Sigmoid colon (tissue), 7 donors: ENCODE measurements around the gene CCNY. TPM values are rescaled to one million over a fixed set of nuclear protein-coding genes. Genes with fewer than 3 reads are reported as not detected.
"Not testable (repeated sequence)": the region's sequence is repeated elsewhere in the genome, so short reads cannot be mapped to it uniquely, and the experiment has no call there.

Experiments used
- DNase-seq: peaks from one replicate; pipeline ENCODE4 v3.0.0-alpha.2; 2019
- H3K27ac ChIP-seq, 4 donors: fragments of 200-600 bp; sonication (generic); one replicate each; pipeline ENCODE4 v1.5.1; 2016 to 2019; ENCODE audit warnings: mild to moderate bottlenecking in 1 of 4
- H3K27me3 ChIP-seq, 3 donors: fragments of 200-600 bp; sonication (generic); one replicate each; pipeline ENCODE4 v1.5.1; 2019; ENCODE audit warnings: mild to moderate bottlenecking in 1 of 3
- H3K36me3 ChIP-seq, 4 donors: fragments of 200-600 bp; sonication (generic); one replicate each; pipeline ENCODE4 v1.5.1; 2016 to 2019
- H3K4me1 ChIP-seq, 4 donors: fragments of 200-600 bp; sonication (generic); one replicate each; pipeline ENCODE4 v1.5.1; 2017 to 2019
- H3K4me3 ChIP-seq, 4 donors: fragments of 200-600 bp; sonication (generic); one replicate each; pipeline ENCODE4 v1.5.1; 2017 to 2019; ENCODE audit warnings: mild to moderate bottlenecking in 2 of 4, moderate library complexity in 1 of 4
- H3K9me3 ChIP-seq, 4 donors: fragments of 200-600 bp in 3 of 4; sonication (generic) in 3 of 4; one replicate each; pipeline versions ENCODE4 v1.5.1 to v1.6.1; 2013 to 2019
- EP300 ChIP-seq, 4 donors: sonication (generic); formaldehyde crosslinking; IDR thresholded peaks; one replicate each; pipeline ENCODE4 v1.6.1; 2017; ENCODE audit warnings: antibody characterized with exemption in 4 of 4
- POLR2A ChIP-seq, 2 donors: fragments of 450-650 bp; IDR thresholded peaks; one replicate each; pipeline ENCODE4 v1.6.1; 2016; ENCODE audit warnings: antibody characterized with exemption in 2 of 2, mild to moderate bottlenecking in 2 of 2, moderate library complexity in 2 of 2
- POLR2AphosphoS5 ChIP-seq, 4 donors: sonication (generic); formaldehyde crosslinking; IDR thresholded peaks; one replicate each; pipeline ENCODE4 v1.6.1; 2017; ENCODE audit warnings: antibody characterized with exemption in 4 of 4
- WGBS, 2 donors: extraction: QIAGEN DNeasy Blood & Tissue Kit; methylation state at CpG; one replicate each; pipeline ENCODE4 v1.1.7; 2013; 5-methylcytosine and 5-hydroxymethylcytosine counted together
- intact Hi-C: fragments of 100-400 bp; cut with DNase I; formaldehyde crosslinking; loops from one replicate; pipeline ENCODE4 v1.15.1; 2023
- polyA plus RNA-seq, 3 donors: library from polyadenylated mRNA; stranded (reverse); fragments of 200-250 nt; gene quantifications; one replicate each; pipeline ENCODE4 v1.2.3, GENCODE V29; 2013
- total RNA-seq, 4 donors: library from RNA; depleted of rRNA; stranded (reverse); fragments of >200 nt; gene quantifications; one replicate each; pipeline ENCODE4 v1.1.0, GENCODE V29; 2016
- TF ChIP-seq, protein P1 (sequence below), 4 experiments: fragments of 450-650 bp in 3 of 4; fragments of 200-600 bp in 1 of 4; IDR thresholded peaks; one replicate each; pipeline ENCODE4 v1.5.1; 2016 to 2019; ENCODE audit warnings: antibody characterized with exemption in 4 of 4, mild to moderate bottlenecking in 3 of 4, moderate library complexity in 2 of 4
- donor health status: healthy with polysubstance abuse.
- donor health status: Bipolar disorder and iron deficiency.
- donor health status: healthy.

CCNY gene
- total and polyA plus RNA-seq, 7 donors: 24.0 to 45.7 (median 35.7) TPM

DNA sequence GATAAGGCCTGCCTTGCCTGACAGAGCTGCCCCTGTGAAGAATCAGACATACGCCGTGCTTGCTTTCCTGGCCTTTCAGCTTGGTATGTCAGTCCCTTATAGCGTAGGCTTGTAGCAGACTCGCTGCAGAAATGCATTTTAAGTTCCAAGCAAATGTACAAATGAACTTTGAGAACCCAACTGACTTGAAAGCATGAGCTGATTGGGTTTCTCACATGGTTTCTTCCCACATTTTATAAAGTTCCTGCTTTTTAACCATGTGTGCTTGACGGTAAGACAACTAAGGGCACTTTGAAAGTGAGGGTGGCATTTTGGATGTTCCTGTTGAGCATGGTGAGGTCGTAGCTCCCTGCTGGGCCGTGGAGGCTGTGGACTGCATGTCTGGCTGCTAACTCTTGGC, 62.6 kb downstream of the CCNY start:
- no peaks in the 10 kb centered on the region for H3K9me3 ChIP-seq
- peaks cover 0 to 78% (median 61%) of the 10 kb centered on the region in 4 donors for H3K4me1 ChIP-seq
- TF ChIP-seq, protein P1, sequence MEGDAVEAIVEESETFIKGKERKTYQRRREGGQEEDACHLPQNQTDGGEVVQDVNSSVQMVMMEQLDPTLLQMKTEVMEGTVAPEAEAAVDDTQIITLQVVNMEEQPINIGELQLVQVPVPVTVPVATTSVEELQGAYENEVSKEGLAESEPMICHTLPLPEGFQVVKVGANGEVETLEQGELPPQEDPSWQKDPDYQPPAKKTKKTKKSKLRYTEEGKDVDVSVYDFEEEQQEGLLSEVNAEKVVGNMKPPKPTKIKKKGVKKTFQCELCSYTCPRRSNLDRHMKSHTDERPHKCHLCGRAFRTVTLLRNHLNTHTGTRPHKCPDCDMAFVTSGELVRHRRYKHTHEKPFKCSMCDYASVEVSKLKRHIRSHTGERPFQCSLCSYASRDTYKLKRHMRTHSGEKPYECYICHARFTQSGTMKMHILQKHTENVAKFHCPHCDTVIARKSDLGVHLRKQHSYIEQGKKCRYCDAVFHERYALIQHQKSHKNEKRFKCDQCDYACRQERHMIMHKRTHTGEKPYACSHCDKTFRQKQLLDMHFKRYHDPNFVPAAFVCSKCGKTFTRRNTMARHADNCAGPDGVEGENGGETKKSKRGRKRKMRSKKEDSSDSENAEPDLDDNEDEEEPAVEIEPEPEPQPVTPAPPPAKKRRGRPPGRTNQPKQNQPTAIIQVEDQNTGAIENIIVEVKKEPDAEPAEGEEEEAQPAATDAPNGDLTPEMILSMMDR (IDR thresholded peaks at IDR 0.05): no peak
- TF ChIP-seq EP300 (IDR thresholded peaks at IDR 0.05): no peak
- no peak for TF ChIP-seq POLR2AphosphoS5 (IDR thresholded peaks at IDR 0.05)
- TF ChIP-seq POLR2A (IDR thresholded peaks at IDR 0.05): no peak
- WGBS, 2 donors: 92 to 95% methylated on average over 7 of the region's 7 CpGs
- DNase-seq: no peak
- no peaks in the 10 kb centered on the region for H3K36me3 ChIP-seq
- no peak overlapping the region for H3K27ac ChIP-seq
- H3K27me3 ChIP-seq: no peaks in the 10 kb centered on the region
- H3K4me3 ChIP-seq: no peak overlapping the region
- intact Hi-C loops: no loop called here

DNA sequence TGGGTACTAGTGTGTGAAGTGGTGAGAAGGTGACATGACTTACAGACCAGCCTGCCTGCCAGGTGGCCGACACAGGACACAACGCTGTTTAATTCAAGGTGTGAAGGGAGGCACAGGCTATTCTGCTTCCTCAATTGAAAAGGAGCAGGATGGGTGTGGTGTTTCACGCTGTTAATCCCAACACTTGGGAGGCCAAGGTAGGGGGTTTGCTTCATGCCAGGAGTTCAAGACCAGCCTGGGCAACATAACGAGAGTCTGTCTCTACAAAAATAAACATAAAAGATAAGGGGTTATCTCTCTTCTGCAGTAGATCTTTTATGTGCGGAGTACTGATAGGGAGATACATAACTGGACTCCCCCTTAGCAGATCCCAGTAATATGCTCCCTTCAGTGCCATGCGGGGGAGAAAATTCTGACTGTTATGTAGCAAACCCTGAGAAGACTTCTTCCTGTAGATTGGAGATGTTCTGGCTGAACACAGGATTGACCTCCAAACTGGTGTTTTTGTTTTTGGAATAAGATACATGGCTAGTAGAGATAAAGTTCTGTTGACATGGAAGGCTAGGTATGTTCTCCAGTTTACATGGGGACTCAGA, 63.2 kb downstream of the CCNY start:
- H3K4me1 ChIP-seq: peaks cover 0 to 77% (median 58%) of the 10 kb centered on the region in 4 donors
- intact Hi-C loops: no loop called here
- DNase-seq: no peak
- no peaks in the 10 kb centered on the region for H3K36me3 ChIP-seq
- 80 to 82% methylated on average over 6 of the region's 6 CpGs for WGBS, 2 donors
- H3K27ac ChIP-seq: peak overlapping the region in 1 of 4 donors; percentile 41
- no peaks in the 10 kb centered on the region for H3K27me3 ChIP-seq
- TF ChIP-seq POLR2A (IDR thresholded peaks at IDR 0.05) (no peak), POLR2AphosphoS5 (IDR thresholded peaks at IDR 0.05) (no peak), EP300 (IDR thresholded peaks at IDR 0.05) (no peak)
- TF ChIP-seq, protein P1 (IDR thresholded peaks at IDR 0.05): no peak
- H3K4me3 ChIP-seq: no peak overlapping the region
- no peaks in the 10 kb centered on the region for H3K9me3 ChIP-seq

DNA sequence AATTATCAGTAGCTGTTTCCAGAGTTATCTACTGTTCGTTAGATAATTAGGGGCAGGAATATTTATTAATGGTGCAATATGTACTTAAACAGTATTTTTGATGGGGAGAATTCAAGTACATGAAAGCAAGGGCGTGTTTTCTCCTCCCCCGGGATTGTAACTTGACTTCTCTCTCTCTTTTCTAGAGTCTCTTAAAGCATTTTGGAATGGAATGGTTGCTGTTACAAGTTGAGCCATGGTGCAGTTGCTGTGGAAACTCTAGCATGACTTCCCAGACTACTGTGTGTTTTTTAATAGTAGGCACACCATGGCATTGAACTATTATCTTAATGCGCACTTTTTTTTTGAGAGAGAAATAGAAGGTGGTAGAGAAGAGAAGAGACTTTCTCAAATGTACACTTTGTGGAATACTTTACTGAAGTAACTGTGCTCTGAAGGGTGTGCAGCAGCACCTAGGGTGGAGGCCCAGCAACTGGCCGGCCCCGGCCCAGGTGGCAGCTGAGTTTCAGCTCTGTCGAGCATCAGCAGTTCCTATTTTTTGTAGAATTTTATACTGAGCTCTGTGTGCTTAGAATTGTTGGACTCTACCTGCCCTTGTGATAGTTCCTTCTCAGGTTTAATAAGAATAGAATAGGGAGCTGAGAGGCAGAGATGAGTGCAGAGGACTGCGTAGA, 64.4 kb downstream of the CCNY start:
- Histone ChIP-seq H3K36me3 (no peaks in the 10 kb centered on the region), H3K4me3 (no peak overlapping the region), H3K27me3 (no peaks in the 10 kb centered on the region), H3K4me1 (peaks cover 0 to 65% (median 51%) of the 10 kb centered on the region in 4 donors), H3K9me3 (no peaks in the 10 kb centered on the region), H3K27ac (peak overlapping the region in 2 of 4 donors; percentile 24 to 41)
- 80 to 95% methylated on average over 8 of the region's 8 CpGs for WGBS, 2 donors
- intact Hi-C loops: no loop called here
- no peak for DNase-seq
- TF ChIP-seq, protein P1 (IDR thresholded peaks at IDR 0.05): no peak
- TF ChIP-seq EP300 (IDR thresholded peaks at IDR 0.05) (no peak), POLR2AphosphoS5 (IDR thresholded peaks at IDR 0.05) (no peak), POLR2A (IDR thresholded peaks at IDR 0.05) (no peak)

DNA sequence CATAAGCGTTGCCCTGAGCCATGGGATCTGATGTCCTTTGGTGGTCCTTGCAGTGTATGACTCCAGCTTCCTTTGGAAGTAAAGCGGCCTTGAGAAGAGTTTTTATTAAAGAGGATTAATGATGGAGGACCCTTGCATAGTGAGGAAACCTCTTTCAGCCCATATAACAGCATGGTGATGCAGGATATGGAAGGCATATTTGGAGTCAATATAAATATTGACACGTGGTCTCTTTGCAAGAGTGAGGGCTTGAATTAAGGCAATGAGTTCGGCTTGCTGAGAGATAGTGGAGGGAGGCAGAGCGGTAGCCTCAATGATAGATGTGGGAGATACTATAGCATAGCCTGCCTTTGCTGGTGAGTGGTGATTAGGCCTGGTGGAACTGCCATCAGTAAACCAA, 67.2 kb downstream of the CCNY start:
- H3K9me3 ChIP-seq, H3K36me3 ChIP-seq, H3K27me3 ChIP-seq, H3K4me3 ChIP-seq, intact Hi-C loops, H3K27ac ChIP-seq: not testable (repeated sequence)
- H3K4me1 ChIP-seq: peaks cover 0 to 44% (median 31%) of the 10 kb centered on the region in 4 donors
- WGBS, 2 donors: 95 to 98% methylated on average over 5 of the region's 5 CpGs
- DNase-seq: peak; percentile 12

DNA sequence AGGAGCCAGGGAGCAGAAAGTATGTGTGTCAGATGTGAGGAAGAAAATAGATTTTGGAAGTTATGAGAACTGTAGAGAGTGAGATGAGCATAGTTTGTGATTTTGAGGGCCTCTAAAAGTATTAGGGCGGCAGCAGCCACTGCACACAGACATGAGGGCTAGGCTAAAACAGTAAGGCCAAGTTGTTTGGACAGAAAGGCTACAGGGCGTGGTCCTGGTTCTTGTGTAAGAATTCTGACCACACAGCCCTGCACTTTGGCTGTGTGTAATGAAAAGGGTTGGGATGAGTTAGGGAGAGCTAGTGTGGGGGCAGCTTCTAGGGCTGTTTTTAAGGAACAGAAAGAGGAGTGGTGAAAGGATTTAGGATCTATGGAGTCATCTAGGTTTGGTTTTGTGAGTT, 67.8 kb downstream of the CCNY start:
- Histone ChIP-seq H3K4me1 (peaks cover 0 to 44% (median 35%) of the 10 kb centered on the region in 4 donors), H3K27ac (peak overlapping the region in 1 of 4 donors; percentile 10)
- DNase-seq: peak; percentile 71
- H3K9me3 ChIP-seq, H3K36me3 ChIP-seq, H3K4me3 ChIP-seq, H3K27me3 ChIP-seq, intact Hi-C loops: not testable (repeated sequence)
- 83% methylated on average over 2 of the region's 2 CpGs for WGBS, 2 donors

DNA sequence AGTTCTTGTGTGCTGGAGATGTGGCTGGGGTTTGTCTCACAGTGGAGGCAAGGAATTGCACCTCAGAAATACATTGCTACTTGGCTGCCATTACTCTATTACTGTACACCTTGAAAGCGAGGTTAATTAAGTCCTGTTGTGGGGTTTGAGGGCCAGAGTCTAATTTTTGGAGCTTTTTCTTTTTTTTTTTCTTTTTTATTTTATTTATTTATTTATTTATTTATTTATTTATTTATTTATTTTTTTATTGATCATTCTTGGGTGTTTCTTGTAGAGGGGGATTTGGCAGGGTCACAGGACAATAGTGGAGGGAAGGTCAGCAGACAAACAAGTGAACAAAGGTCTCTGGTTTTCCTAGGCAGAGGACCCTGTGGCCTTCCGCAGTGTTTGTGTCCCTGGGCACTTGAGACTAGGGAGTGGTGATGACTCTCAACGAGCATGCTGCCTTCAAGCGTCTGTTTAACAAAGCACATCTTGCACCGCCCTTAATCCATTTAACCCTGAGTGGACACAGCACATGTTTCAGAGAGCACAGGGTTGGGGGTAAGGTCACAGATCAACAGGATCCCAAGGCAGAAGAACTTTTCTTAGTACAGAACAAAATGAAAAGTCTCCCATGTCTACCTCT, 69.8 kb downstream of the CCNY start:
- H3K4me1 ChIP-seq: peaks cover 0 to 39% (median 29%) of the 10 kb centered on the region in 4 donors
- H3K36me3 ChIP-seq, H3K9me3 ChIP-seq, H3K27ac ChIP-seq, H3K27me3 ChIP-seq, intact Hi-C loops, H3K4me3 ChIP-seq: not testable (repeated sequence)
- WGBS, 2 donors: 66 to 74% methylated on average over 4 of the region's 5 CpGs
- DNase-seq: peak; percentile 18

DNA sequence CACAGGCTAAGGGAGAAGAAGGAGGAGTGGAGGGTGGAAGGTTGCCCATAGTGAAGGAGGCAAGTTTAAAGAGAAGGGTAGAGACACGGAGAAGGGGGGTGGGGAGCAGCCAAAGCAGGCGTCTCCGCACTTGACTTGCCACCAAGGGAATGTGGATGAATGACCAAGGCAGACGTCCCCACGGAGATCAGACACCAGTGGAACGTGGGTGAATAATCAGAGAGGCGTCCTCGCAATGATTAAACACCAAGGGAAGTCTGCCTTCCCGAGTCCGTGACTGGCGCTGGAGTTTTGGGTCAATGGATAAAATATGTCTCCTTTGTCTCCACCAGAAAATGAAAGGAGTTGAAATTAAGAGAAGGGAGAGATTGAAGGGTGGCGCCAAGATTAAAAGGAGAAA, 71.4 kb downstream of the CCNY start:
- intact Hi-C loops: not testable (repeated sequence)
- peaks cover 0 to 47% (median 40%) of the 10 kb centered on the region in 4 donors for H3K4me1 ChIP-seq

More for the DNA sequence above, 71.4 kb downstream of the CCNY start:
- H3K36me3 ChIP-seq, H3K4me3 ChIP-seq, H3K9me3 ChIP-seq, H3K27me3 ChIP-seq: not testable (repeated sequence)
- peak overlapping the region in 2 of 4 donors; percentile 72 to 74 for H3K27ac ChIP-seq
- peak; percentile 26 for DNase-seq
- 97 to 98% methylated on average over 12 of the region's 12 CpGs for WGBS, 2 donors
